ENCODE results near the gene VRK1.

GRCh38 chr14:96805956-96806355, 8.8 kb downstream of the VRK1 start:
- TF ChIP-seq, protein P1, sequence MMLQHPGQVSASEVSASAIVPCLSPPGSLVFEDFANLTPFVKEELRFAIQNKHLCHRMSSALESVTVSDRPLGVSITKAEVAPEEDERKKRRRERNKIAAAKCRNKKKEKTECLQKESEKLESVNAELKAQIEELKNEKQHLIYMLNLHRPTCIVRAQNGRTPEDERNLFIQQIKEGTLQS (IDR thresholded peaks at IDR 0.05), result no peak
- TF ChIP-seq CTCF (IDR thresholded peaks at IDR 0.05; ENCODE audit: low read depth, low read length, missing input control) (no peak), HNF4A (conservative IDR thresholded peaks at IDR 0.05) (no peak), RAD21 (IDR thresholded peaks at IDR 0.05) (no peak), SP1 (IDR thresholded peaks at IDR 0.05) (no peak), ZBTB33 (IDR thresholded peaks at IDR 0.05) (no peak), RXRA (IDR thresholded peaks at IDR 0.05) (no peak), TAF1 (conservative IDR thresholded peaks at IDR 0.05) (no peak), YY1 (IDR thresholded peaks at IDR 0.05) (no peak), EGR1 (IDR thresholded peaks at IDR 0.05; ENCODE audit: low read depth in 2 of 2) (no peak)
- TF ChIP-seq, protein P2, sequence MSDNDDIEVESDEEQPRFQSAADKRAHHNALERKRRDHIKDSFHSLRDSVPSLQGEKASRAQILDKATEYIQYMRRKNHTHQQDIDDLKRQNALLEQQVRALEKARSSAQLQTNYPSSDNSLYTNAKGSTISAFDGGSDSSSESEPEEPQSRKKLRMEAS (IDR thresholded peaks at IDR 0.05), result no peak
- TF ChIP-seq, protein P3, sequence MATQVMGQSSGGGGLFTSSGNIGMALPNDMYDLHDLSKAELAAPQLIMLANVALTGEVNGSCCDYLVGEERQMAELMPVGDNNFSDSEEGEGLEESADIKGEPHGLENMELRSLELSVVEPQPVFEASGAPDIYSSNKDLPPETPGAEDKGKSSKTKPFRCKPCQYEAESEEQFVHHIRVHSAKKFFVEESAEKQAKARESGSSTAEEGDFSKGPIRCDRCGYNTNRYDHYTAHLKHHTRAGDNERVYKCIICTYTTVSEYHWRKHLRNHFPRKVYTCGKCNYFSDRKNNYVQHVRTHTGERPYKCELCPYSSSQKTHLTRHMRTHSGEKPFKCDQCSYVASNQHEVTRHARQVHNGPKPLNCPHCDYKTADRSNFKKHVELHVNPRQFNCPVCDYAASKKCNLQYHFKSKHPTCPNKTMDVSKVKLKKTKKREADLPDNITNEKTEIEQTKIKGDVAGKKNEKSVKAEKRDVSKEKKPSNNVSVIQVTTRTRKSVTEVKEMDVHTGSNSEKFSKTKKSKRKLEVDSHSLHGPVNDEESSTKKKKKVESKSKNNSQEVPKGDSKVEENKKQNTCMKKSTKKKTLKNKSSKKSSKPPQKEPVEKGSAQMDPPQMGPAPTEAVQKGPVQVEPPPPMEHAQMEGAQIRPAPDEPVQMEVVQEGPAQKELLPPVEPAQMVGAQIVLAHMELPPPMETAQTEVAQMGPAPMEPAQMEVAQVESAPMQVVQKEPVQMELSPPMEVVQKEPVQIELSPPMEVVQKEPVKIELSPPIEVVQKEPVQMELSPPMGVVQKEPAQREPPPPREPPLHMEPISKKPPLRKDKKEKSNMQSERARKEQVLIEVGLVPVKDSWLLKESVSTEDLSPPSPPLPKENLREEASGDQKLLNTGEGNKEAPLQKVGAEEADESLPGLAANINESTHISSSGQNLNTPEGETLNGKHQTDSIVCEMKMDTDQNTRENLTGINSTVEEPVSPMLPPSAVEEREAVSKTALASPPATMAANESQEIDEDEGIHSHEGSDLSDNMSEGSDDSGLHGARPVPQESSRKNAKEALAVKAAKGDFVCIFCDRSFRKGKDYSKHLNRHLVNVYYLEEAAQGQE (IDR thresholded peaks at IDR 0.05), result no peak

Measured in liver (tissue), 3 donors.